IMR-90 (cell line): ENCODE data around the gene PEX16. TPM values are rescaled to one million over a fixed set of nuclear protein-coding genes. Genes with fewer than 3 reads are reported as not detected.

ENCODE experiments used
- ATAC-seq: fragments of 200-7000 bp; cut with Tn5 transposase; 2 replicates; pipeline ENCODE4 v1.9.1; 2020; ENCODE audit warnings: low read depth, mild to moderate bottlenecking, moderate library complexity
- BruUV-seq: library from RNA; stranded (reverse); fragments of 400-500 nt; replicated peaks from 2 replicates; lab custom pipeline; 2021; lab: Mats Ljungman, UMichigan
- CTCF ChIA-PET: fragments of 300-600 bp; formaldehyde crosslinking; extraction: SDS; loops from one replicate; lab custom pipeline; 2021; ENCODE audit warnings: antibody characterized with exemption; lab: Yijun Ruan, JAX
- POLR2A ChIA-PET: fragments of 300-600 bp; sonication (Branson Sonifier 250); formaldehyde crosslinking; loops from one replicate; lab custom pipeline; 2022; ENCODE audit warnings: antibody characterized with exemption; ENCODE audit not compliant: unreplicated experiment; lab: Charles Lee
- DNase-seq: peaks from one replicate; pipeline ENCODE4 v3.0.0; 2013
- H2AFZ ChIP-seq: replicated peaks from 2 replicates; pipeline ENCODE3; 2013; ENCODE audit warnings: low read length, mild to moderate bottlenecking; ENCODE audit not compliant: poor library complexity
- H2AK5ac ChIP-seq: 2 replicates; pipeline ENCODE4 v1.6.1; 2013; ENCODE audit warnings: low read depth, low read length, inconsistent platforms
- H2AK9ac ChIP-seq: replicated peaks from 2 replicates; pipeline ENCODE3; 2013; ENCODE audit warnings: mild to moderate bottlenecking, low read depth, low read length, moderate library complexity; ENCODE audit not compliant: poor library complexity
- H2BK120ac ChIP-seq: 2 replicates; pipeline ENCODE4 v1.6.1; 2013; ENCODE audit warnings: low read depth, low read length, inconsistent platforms
- H2BK15ac ChIP-seq: 3 replicates; pipeline ENCODE4 v1.6.1; 2013; ENCODE audit warnings: low read depth, low read length, inconsistent platforms
- H2BK20ac ChIP-seq: 2 replicates; pipeline ENCODE4 v1.6.1; 2013; ENCODE audit warnings: low read depth, mild to moderate bottlenecking, inconsistent platforms, low read length, moderate library complexity
- H2BK5ac ChIP-seq: 2 replicates; pipeline ENCODE4 v1.6.1; 2013; ENCODE audit warnings: mild to moderate bottlenecking, low read depth, low read length, inconsistent platforms; ENCODE audit not compliant: poor library complexity, severe bottlenecking
- H3K14ac ChIP-seq: replicated peaks from 2 replicates; pipeline ENCODE4 v1.6.1; 2013; ENCODE audit warnings: low read depth, low read length, inconsistent platforms
- H3K18ac ChIP-seq: 2 replicates; pipeline ENCODE4 v1.6.1; 2013; ENCODE audit warnings: low read depth, low read length, control low read depth
- H3K23ac ChIP-seq: 2 replicates; pipeline ENCODE4 v1.6.1; 2013; ENCODE audit warnings: low read depth, low read length, inconsistent platforms
- H3K27ac ChIP-seq: 2 replicates; pipeline ENCODE4 v1.5.1; 2013; ENCODE audit warnings: mild to moderate bottlenecking, control low read depth, low read length; ENCODE audit not compliant: insufficient read depth
- H3K27me3 ChIP-seq: 2 replicates; pipeline ENCODE4 v1.6.1; 2013; ENCODE audit warnings: low read length; ENCODE audit not compliant: control insufficient read depth, insufficient read depth
- H3K36me3 ChIP-seq: 2 replicates; pipeline ENCODE4 v1.6.1; 2013; ENCODE audit warnings: low read length, mixed read lengths; ENCODE audit not compliant: control insufficient read depth, insufficient read depth
- H3K4ac ChIP-seq: 2 replicates; pipeline ENCODE4 v1.6.1; 2013; ENCODE audit warnings: low read depth, low read length, inconsistent platforms
- H3K4me1 ChIP-seq: 2 replicates; pipeline ENCODE4 v1.6.1; 2013; ENCODE audit warnings: low read length, mixed read lengths; ENCODE audit not compliant: control insufficient read depth, insufficient read depth
- H3K4me2 ChIP-seq: 2 replicates; pipeline ENCODE4 v1.6.1; 2013; ENCODE audit warnings: low read depth, mild to moderate bottlenecking, control low read depth, low read length, moderate library complexity
- H3K4me3 ChIP-seq: 2 replicates; pipeline ENCODE4 v1.5.1; 2013; ENCODE audit warnings: low read depth, mild to moderate bottlenecking, control low read depth, low read length, moderate library complexity; ENCODE audit not compliant: insufficient read depth
- H3K56ac ChIP-seq: 2 replicates; pipeline ENCODE4 v1.6.1; 2013; ENCODE audit warnings: low read length, inconsistent platforms; ENCODE audit not compliant: insufficient read depth; ENCODE audit errors: extremely low read depth
- H3K79me1 ChIP-seq, 2 experiments: 2 replicates each; pipeline ENCODE4 v1.6.1; 2013; ENCODE audit warnings: low read length in 2 of 2, inconsistent platforms in 1 of 2, low read depth in 1 of 2
- H3K9ac ChIP-seq: 2 replicates; pipeline ENCODE4 v1.6.1; 2013; ENCODE audit warnings: low read depth, low read length, control low read depth
- H3K9me1 ChIP-seq: 2 replicates; pipeline ENCODE4 v1.6.1; 2013; ENCODE audit warnings: low read length, inconsistent platforms; ENCODE audit not compliant: insufficient read depth
- H3K9me3 ChIP-seq: 2 replicates; pipeline ENCODE4 v1.6.1; 2013; ENCODE audit warnings: low read length; ENCODE audit not compliant: control insufficient read depth, insufficient read depth
- H4K20me1 ChIP-seq: 2 replicates; pipeline ENCODE4 v1.6.1; 2013; ENCODE audit warnings: low read length, inconsistent platforms; ENCODE audit not compliant: insufficient read depth
- H4K5ac ChIP-seq: 2 replicates; pipeline ENCODE4 v1.6.1; 2013; ENCODE audit warnings: mild to moderate bottlenecking, low read depth, low read length, control low read depth
- H4K8ac ChIP-seq, 2 experiments: 2 replicates each; pipeline ENCODE4 v1.6.1; 2013; ENCODE audit warnings: low read depth in 2 of 2, low read length in 2 of 2, control low read depth in 1 of 2, inconsistent platforms in 1 of 2
- H4K91ac ChIP-seq: 2 replicates; pipeline ENCODE4 v1.6.1; 2013; ENCODE audit warnings: low read depth, low read length, inconsistent platforms; ENCODE audit not compliant: insufficient read depth
- BHLHE40 ChIP-seq: fragments of 150-350 bp; IDR thresholded peaks from 2 replicates; pipeline ENCODE4 v1.6.1; 2016; ENCODE audit warnings: mild to moderate bottlenecking, low read depth, low read length
- CEBPB ChIP-seq: IDR thresholded peaks from 2 replicates; pipeline ENCODE4 v1.6.1; 2012; ENCODE audit warnings: low read depth, low read length, improper control_type of control experiment
- CHD1 ChIP-seq: IDR thresholded peaks from 2 replicates; pipeline ENCODE4 v1.6.1; 2012; ENCODE audit warnings: low read depth, low read length, improper control_type of control experiment
- FOS ChIP-seq: fragments of 150-350 bp; IDR thresholded peaks from 2 replicates; pipeline ENCODE4 v1.6.1; 2016; ENCODE audit warnings: low read depth, low read length
- MAFK ChIP-seq: IDR thresholded peaks from 2 replicates; pipeline ENCODE4 v1.6.1; 2012; ENCODE audit warnings: low read depth, low read length, improper control_type of control experiment
- MAZ ChIP-seq: IDR thresholded peaks from 2 replicates; pipeline ENCODE4 v1.6.1; 2012; ENCODE audit warnings: low read depth, mild to moderate bottlenecking, low read length, improper control_type of control experiment, moderate library complexity, borderline replicate concordance
- MXI1 ChIP-seq: IDR thresholded peaks from 2 replicates; pipeline ENCODE4 v1.6.1; 2012; ENCODE audit warnings: low read depth, mild to moderate bottlenecking, low read length, moderate library complexity, borderline replicate concordance
- NFE2L2 ChIP-seq: fragments of 150-350 bp; IDR thresholded peaks from 2 replicates; pipeline ENCODE4 v1.6.1; 2016; ENCODE audit warnings: low read depth, mild to moderate bottlenecking, low read length
- POLR2A ChIP-seq: IDR thresholded peaks from 2 replicates; pipeline ENCODE4 v1.6.1; 2012; ENCODE audit warnings: mild to moderate bottlenecking, low read depth, low read length
- RAD21 ChIP-seq: IDR thresholded peaks from 2 replicates; pipeline ENCODE4 v1.6.1; 2012; ENCODE audit warnings: low read length, improper control_type of control experiment
- RCOR1 ChIP-seq: IDR thresholded peaks from 2 replicates; pipeline ENCODE4 v1.6.1; 2012; ENCODE audit warnings: mild to moderate bottlenecking, low read length, improper control_type of control experiment; ENCODE audit not compliant: insufficient replicate concordance
- RFX5 ChIP-seq: IDR thresholded peaks from 2 replicates; pipeline ENCODE4 v1.8.0; 2012; ENCODE audit warnings: low read depth, mild to moderate bottlenecking, low read length, moderate library complexity
- SMC3 ChIP-seq: fragments of 150-350 bp; IDR thresholded peaks from 2 replicates; pipeline ENCODE4 v1.6.1; 2016; ENCODE audit warnings: low read depth, mild to moderate bottlenecking, antibody characterized with exemption, low read length, moderate library complexity
- WGBS, 2 experiments: methylation state at CpG; one replicate each; pipeline versions ENCODE4 v1.1.5 to v1.1.7; 2013; ENCODE audit warnings: missing lambda C conversion rate in 2 of 2; ENCODE audit not compliant: insufficient read length in 1 of 2; ENCODE audit errors: extremely low coverage in 2 of 2; 5-methylcytosine and 5-hydroxymethylcytosine counted together
- dilution Hi-C: fragments of 300-500 bp; cut with HindIII; formaldehyde crosslinking; loops from one replicate; pipeline ENCODE4 v1.14.3; 2018; ENCODE audit warnings: low sequenced_read_pairs; ENCODE audit not compliant: unreplicated experiment
- in situ Hi-C: fragments of 300-500 bp; cut with MboI; formaldehyde crosslinking; loops from 3 replicates; pipeline ENCODE4 v1.14.3; 2019; ENCODE audit warnings: low sequenced_read_pairs, inconsistent platforms, mixed read lengths
- intact Hi-C: fragments of 100-400 bp; cut with micrococcal nuclease; formaldehyde crosslinking; loops from 2 replicates; pipeline ENCODE4 v1.10.0; 2022
- polyA plus RNA-seq, 3 experiments: library from polyadenylated mRNA; depleted of rRNA; stranded (reverse); fragments of >200 nt; gene quantifications; 2 replicates each; pipeline ENCODE4 v1.2.3, GENCODE V29; 2012; ENCODE audit warnings: low replicate concordance in 1 of 3
- total RNA-seq: library from RNA; depleted of rRNA; stranded (reverse); fragments of >200 nt; gene quantifications from 2 replicates; pipeline ENCODE4 v1.2.3, GENCODE V29; 2012
- TF ChIP-seq, protein P1 (sequence below): conservative IDR thresholded peaks from 2 replicates; pipeline ENCODE4 v1.5.1; 2012; ENCODE audit warnings: mild to moderate bottlenecking, low read depth, low read length, improper control_type of control experiment
- TF ChIP-seq, protein P2 (sequence below): fragments of 150-350 bp; IDR thresholded peaks from 2 replicates; pipeline ENCODE4 v1.6.1; 2017; ENCODE audit warnings: mild to moderate bottlenecking, antibody characterized with exemption, low read length, low read depth
- TF ChIP-seq, protein P3 (sequence below): fragments of 150-350 bp; IDR thresholded peaks from 2 replicates; pipeline ENCODE4 v1.6.1; 2016; ENCODE audit warnings: low read depth, mild to moderate bottlenecking, low read length, moderate library complexity, borderline replicate concordance

Gene PEX16
- total and polyA plus RNA-seq, 2 of the 4 experiments (the other 2 are of a cell fraction), result 17.9 to 23.3 TPM

DNA sequence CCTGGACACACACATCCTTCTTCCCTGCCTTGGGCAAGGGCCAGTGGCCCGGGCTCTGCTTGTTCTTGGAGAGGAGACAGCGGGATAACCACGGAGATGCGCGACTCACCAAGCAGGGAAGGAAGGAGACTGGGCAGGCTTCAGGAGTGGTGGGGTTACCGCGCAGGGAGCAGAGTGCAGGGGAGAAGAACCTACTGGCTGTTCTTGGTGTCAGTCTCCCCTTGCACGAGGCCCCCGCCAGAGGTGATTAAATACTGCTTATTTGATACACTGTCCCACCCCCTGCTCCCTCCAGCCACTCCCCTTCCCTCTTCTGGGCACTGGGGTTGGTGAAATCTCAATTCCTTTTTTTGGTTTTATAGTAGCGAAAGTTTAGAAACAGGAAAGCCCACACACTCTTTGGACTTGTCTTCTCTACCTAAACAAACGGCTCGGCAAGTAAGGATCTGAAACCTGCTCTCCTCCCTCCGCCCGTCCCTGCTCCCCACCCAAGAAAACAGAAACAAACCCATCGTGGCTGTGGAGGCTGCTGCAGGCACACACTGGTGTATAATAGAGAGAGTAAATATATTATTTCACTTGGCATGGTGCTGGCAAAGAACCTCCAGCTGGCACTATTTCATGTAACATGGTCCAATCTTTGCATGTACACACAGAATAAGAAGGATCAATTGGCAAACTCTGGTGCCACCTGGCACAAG lies 15.6 kb upstream of the PEX16 start:
- Histone ChIP-seq H4K8ac (no peak overlapping the region), H3K9me1 (no peaks in the 10 kb centered on the region), H3K9me3 (no peaks in the 10 kb centered on the region), H3K18ac (no peak overlapping the region), H2BK120ac (no peak overlapping the region), H3K36me3 (peaks cover 51% of the 10 kb centered on the region), H3K27ac (no peak overlapping the region), H3K56ac (no peak overlapping the region), H2AK5ac (no peak overlapping the region), H2BK5ac (no peak overlapping the region), H3K27me3 (no peaks in the 10 kb centered on the region), H3K4ac (no peak overlapping the region), H3K4me3 (no peak overlapping the region), H3K9ac (no peak overlapping the region), H4K91ac (no peak overlapping the region), H2BK20ac (no peak overlapping the region), H3K14ac (no peak overlapping the region), H3K4me1 (no peaks in the 10 kb centered on the region; the same call in 1 of the 2 replicates), H2AK9ac (no peak overlapping the region), H3K23ac (no peak overlapping the region), H3K79me1 (no peaks in the 10 kb centered on the region), H4K5ac (no peak overlapping the region), H3K4me2 (no peak overlapping the region), H2AFZ (no peak overlapping the region), H4K20me1 (peaks cover 7% of the 10 kb centered on the region; the same call in 1 of the 2 replicates), H2BK15ac (no peak overlapping the region)
- peak; percentile 71 for DNase-seq
- ChIA-PET CTCF (no interaction called here), POLR2A (no interaction called here)
- intact Hi-C loops (no loop called here), dilution Hi-C loops (no loop called here), in situ Hi-C loops (no loop called here)
- ATAC-seq, result no peak
- BruUV-seq, result TSS peak; percentile 81
- no CpG with 5 or more reads among the region's 15 CpGs for WGBS, 2 experiments
- no peak for TF ChIP-seq NFE2L2
- TF ChIP-seq RCOR1, result no peak
- TF ChIP-seq MAFK, result no peak
- no peak for TF ChIP-seq FOS
- no peak for TF ChIP-seq RFX5
- TF ChIP-seq BHLHE40, result no peak
- no peak for TF ChIP-seq RAD21
- no peak for TF ChIP-seq POLR2A
- no peak for TF ChIP-seq SMC3
- TF ChIP-seq, protein P1, sequence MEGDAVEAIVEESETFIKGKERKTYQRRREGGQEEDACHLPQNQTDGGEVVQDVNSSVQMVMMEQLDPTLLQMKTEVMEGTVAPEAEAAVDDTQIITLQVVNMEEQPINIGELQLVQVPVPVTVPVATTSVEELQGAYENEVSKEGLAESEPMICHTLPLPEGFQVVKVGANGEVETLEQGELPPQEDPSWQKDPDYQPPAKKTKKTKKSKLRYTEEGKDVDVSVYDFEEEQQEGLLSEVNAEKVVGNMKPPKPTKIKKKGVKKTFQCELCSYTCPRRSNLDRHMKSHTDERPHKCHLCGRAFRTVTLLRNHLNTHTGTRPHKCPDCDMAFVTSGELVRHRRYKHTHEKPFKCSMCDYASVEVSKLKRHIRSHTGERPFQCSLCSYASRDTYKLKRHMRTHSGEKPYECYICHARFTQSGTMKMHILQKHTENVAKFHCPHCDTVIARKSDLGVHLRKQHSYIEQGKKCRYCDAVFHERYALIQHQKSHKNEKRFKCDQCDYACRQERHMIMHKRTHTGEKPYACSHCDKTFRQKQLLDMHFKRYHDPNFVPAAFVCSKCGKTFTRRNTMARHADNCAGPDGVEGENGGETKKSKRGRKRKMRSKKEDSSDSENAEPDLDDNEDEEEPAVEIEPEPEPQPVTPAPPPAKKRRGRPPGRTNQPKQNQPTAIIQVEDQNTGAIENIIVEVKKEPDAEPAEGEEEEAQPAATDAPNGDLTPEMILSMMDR, result no peak
- no peak for TF ChIP-seq CHD1
- no peak for TF ChIP-seq CEBPB
- no peak for TF ChIP-seq MAZ
- TF ChIP-seq, protein P2, sequence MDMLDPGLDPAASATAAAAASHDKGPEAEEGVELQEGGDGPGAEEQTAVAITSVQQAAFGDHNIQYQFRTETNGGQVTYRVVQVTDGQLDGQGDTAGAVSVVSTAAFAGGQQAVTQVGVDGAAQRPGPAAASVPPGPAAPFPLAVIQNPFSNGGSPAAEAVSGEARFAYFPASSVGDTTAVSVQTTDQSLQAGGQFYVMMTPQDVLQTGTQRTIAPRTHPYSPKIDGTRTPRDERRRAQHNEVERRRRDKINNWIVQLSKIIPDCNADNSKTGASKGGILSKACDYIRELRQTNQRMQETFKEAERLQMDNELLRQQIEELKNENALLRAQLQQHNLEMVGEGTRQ, result no peak
- TF ChIP-seq, protein P3, sequence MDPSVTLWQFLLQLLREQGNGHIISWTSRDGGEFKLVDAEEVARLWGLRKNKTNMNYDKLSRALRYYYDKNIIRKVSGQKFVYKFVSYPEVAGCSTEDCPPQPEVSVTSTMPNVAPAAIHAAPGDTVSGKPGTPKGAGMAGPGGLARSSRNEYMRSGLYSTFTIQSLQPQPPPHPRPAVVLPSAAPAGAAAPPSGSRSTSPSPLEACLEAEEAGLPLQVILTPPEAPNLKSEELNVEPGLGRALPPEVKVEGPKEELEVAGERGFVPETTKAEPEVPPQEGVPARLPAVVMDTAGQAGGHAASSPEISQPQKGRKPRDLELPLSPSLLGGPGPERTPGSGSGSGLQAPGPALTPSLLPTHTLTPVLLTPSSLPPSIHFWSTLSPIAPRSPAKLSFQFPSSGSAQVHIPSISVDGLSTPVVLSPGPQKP, result no peak
- no peak for TF ChIP-seq MXI1
